GM19467 (cell line): ENCODE data around the gene FAAP20.

Experiments
- ATAC-seq: cut with Tn5 transposase; IDR thresholded peaks from one replicate; pipeline ENCODE4 v1.9.1; 2021; ENCODE audit warnings: mild to moderate bottlenecking, moderate library complexity; ENCODE audit not compliant: unreplicated experiment

FAAP20 gene

DNA sequence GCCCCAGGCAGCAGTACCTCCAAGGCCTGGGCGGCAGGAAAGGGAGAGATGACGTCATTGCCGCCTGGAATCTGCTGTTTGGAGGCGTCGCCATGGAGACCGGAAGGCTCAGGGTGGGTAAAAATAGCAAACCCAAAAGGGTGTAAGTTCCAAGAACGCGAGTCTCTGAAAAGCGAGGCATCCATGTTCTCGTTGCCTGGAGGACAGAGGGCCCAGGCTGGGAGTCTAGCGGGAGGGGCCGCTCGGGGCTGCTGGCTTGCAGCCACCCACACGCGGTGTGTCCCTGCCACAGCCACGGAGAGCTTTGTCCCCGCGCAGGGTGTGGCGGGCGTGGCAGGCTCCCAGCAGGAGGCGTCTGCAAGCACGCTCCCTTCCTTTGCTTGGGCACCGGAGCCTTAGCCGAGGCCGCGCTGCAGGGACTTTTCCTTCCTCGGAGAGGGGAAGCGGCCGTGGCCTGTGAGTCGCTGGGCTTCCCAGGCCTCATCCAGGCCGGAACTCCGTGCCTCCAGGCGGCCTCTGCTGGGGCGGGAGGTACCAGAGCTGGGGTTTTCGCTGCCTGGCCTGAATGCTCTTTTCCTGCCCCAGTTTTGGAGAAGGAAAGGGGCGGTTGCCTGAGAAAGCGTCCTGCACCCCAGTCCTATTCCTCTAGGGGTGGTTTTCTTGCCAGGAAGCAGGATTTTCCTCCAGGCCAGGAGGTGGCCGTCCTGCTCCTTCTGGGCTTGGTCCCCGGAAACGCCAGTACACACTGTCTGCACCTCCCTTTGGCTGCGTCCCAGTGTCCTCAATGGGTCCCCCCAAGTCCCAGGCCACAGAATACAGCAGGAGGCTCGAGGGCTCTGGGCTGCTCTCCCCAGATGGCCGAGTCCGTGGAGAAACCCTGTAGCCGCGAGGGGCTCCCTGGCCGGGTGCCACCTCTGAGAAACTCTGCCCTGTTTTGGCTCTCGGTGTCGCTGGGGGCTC, 18.2 kb upstream of the FAAP20 start:
- no peak for ATAC-seq

GRCh38 chr1:2212274-2212531, 17.6 kb upstream of the FAAP20 start:
- ATAC-seq = no peak

DNA sequence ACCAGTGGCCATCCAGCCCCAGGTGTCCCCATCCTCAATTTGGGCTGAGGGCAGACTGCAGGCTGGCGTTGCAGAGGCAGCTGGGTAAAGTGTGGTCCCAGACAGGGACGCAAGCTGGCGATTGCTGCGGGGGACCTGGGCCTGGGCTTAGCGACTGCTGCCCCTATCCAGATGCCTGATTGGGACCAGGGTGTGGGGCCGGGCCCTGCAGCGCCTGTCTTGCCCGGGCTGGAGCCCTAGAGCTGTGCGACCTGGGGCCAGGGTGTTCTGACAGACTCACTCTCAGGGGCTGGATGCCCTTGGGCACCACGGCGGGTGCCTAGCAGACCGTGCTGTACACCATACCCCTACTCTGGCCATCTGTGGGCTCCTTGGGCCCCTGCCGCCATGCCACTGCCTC, 16.2 kb upstream of the FAAP20 start:
- ATAC-seq = no peak

DNA sequence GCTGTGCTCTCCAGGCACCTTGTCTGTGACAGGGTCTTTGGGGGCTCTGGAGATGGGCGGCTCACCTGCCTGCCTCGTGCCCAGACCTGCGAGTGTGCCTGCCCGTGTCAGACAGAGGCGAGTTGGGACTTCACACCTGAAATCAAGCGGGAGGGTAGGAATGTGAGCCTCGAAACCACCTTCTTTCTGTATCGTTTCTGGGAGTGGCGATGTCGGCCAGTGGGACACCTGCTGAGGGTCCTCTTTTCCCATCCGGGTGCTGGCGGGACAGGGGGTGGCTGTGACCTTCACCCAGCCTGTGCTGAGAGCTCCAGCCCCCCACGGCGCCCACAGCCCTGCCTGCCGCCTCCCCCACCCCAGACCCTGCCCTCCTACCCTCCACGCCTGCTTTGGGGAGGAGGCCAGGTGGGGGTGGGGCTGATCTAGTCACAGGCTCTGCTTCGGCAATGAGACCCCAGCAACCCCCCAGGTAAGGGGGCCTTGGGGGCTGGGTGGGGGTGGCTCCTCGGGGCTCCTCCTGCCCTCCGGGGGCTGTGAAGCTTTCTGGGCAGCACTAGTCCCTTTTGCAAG, 15.6 kb upstream of the FAAP20 start:
- no peak for ATAC-seq

DNA sequence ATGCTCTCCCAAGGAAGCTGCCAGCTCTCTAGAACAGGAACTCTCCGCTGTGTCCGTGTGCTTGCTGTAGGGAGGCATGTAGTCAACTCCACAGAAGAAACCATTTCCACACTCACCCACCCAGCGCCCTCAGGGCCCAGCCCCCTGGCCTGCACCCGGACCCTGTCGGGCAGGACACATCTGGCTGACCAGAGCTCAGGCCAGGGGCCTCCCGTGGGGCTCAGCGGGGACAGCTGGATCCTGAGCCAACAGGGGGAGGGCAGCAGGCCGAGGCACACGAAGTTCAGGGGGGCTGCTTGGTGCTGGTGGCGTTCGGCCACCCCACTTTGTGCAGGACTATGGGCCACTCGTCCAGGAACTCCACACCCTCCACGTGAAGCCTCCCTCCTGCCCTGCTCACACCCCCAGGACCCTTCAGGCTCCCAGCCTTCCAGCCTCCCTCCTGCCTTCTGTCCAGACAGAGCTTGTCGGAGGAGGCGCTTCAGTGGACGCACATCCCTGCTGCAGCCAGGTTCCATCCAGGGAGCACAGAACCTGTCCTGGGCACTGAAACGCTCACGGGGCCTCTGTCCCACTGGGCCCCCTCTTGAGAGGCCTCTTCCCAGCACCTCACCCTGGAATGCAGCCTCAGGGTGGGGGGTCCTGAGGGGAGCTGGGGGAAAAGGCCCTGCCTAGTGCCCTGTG, 15.0 kb upstream of the FAAP20 start:
- no peak for ATAC-seq

DNA sequence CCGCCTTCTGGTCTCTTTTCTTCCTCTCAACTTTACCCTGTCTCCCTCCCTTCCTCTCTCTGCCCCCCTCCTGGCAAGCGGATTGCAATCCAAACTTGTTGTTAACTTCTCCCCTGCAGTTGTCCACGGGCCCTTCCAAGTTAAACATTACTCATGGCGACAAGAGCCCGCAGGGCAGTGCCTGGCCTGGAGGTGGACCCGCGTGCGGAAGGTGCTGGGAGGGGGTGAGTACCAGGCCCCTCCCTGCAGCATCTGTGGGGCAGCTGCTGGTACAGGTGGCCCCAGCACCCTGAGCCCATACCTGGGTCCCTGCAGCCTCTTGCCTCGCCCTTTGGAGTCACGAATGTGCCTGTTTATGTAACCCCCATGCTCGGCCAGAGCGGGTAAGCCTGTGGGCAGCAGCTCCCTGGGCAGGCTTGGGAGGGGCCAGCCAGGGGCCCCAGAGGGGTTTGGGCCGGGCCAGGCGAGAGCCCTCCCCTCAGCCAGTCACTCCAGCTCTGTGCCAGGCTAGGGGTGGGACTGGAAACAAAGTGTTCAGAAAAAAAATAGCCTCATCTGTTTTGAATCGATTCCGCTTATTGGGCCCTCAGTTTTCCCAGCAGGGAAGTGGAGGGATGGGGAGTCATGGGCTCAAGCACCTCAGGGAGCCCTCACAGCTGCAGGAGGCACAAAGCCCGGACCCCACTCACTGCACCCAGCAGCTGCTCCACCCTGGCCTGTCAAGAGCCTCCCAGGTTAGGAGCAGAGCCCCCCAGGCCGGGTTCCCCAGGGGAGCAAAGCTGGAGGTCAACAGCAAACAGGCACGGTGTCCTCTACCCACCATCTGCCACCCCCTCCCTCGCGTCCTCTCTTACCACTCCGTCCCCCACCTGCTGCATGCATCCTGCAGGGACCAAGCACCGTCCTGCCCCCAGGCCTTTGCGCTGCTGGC, 14.0 kb upstream of the FAAP20 start:
- ATAC-seq = no peak

DNA sequence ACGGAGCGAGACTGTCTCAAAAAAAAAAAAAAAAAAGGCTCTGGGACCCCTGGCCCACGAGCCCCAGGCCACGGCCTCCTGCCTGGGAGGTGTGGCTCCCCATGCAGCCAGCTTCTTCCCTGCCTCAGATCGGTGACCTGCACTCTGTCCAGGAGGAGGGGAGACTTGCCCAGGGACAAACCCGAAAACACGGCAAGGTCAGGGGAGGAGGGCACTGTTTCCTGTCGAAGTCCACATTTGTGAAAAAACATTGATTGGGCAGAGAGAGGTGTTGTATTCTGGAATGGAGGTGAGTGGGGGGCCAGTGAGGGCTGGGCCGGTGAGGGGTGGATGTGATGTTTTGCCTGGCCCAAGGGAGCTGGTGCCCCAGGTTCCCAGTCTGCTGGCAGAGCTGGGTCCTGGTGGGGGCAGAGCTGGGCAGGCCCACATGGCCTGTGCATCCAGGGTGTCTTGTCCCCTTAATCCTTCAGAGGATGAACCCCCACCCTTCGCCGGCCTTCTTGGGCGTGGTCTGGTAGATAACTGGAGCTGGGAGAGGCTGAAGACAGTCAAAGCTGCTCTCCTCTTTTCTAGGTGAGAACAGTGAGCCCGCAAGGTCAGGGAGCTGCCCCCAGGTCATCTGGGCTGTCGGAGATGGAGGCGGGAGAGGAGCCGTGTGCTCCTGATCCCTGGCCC, 12.4 kb upstream of the FAAP20 start:
- no peak for ATAC-seq

GRCh38 chr1:2205191-2205952, 10.8 kb upstream of the FAAP20 start:
- peak; percentile 41 for ATAC-seq

GRCh38 chr1:2204415-2205190, 10.0 kb upstream of the FAAP20 start:
- no peak for ATAC-seq

GRCh38 chr1:2203671-2204414, 9.3 kb upstream of the FAAP20 start:
- no peak for ATAC-seq

GRCh38 chr1:2202843-2203601, 8.4 kb upstream of the FAAP20 start:
- no peak for ATAC-seq

GRCh38 chr1:2202008-2202575, 7.5 kb upstream of the FAAP20 start:
- ATAC-seq = no peak

GRCh38 chr1:2201062-2201461, 6.5 kb upstream of the FAAP20 start:
- no peak for ATAC-seq

GRCh38 chr1:2200308-2200943, 5.9 kb upstream of the FAAP20 start:
- no peak for ATAC-seq

- ATAC-seq = no peak
Measured at GRCh38 chr1:2199042-2199810, 4.7 kb upstream of the FAAP20 start.

DNA sequence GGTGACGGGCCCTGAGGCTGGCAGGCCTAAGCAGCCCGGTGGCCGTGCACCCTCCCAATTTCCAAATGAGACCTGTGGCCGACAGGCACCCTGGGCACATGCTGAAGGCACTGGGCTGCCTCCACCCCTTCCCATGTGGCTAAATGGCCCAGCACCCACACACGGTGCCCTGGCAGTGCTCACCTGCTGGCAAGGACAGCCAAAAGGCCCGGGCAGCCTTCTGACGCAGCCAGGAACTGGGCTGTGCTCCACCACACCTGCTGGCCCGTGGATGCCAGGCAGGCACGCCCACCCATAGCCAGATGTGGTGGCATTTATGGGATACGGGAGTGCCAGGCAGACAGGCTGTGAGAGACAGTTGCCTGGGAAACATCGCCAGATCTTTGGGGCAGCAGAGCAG, 4.0 kb upstream of the FAAP20 start:
- no peak for ATAC-seq
